H9 (cell line): ENCODE results near the gene LRRC63. TPM values are rescaled to one million over a fixed set of nuclear protein-coding genes. Genes with fewer than 3 reads are reported as not detected.

Experiments used
- DNase-seq: peaks from one replicate; pipeline ENCODE4 v3.0.0-alpha.2; 2017
- H2AFZ ChIP-seq: one replicate; pipeline ENCODE4 v1.6.1; 2013; ENCODE audit warnings: mild to moderate bottlenecking, low read length, control low read depth, moderate library complexity
- H2AK5ac ChIP-seq: 2 replicates; pipeline ENCODE4 v1.6.1; 2013; ENCODE audit warnings: low read length, control low read depth, mixed read lengths; ENCODE audit not compliant: insufficient read length
- H2BK120ac ChIP-seq: one replicate; pipeline ENCODE4 v1.6.1; 2013; ENCODE audit warnings: low read depth, mild to moderate bottlenecking, low read length, control low read depth, inconsistent platforms; ENCODE audit not compliant: poor library complexity, severe bottlenecking
- H2BK12ac ChIP-seq: 2 replicates; pipeline ENCODE4 v1.6.1; 2013; ENCODE audit warnings: low read length, control low read depth, mixed read lengths, low read depth; ENCODE audit not compliant: insufficient read length
- H2BK15ac ChIP-seq: 2 replicates; pipeline ENCODE4 v1.6.1; 2013; ENCODE audit warnings: low read depth, low read length, control low read depth
- H2BK20ac ChIP-seq: one replicate; pipeline ENCODE4 v1.6.1; 2013; ENCODE audit warnings: low read depth, mild to moderate bottlenecking, low read length, control low read depth, inconsistent platforms; ENCODE audit not compliant: poor library complexity, severe bottlenecking
- H2BK5ac ChIP-seq: 2 replicates; pipeline ENCODE4 v1.6.1; 2013; ENCODE audit warnings: low read length, control low read depth, mixed read lengths; ENCODE audit not compliant: insufficient read length
- H3K14ac ChIP-seq: 2 replicates; pipeline ENCODE4 v1.6.1; 2013; ENCODE audit warnings: low read length, control low read depth; ENCODE audit not compliant: insufficient read depth
- H3K18ac ChIP-seq: 2 replicates; pipeline ENCODE4 v1.6.1; 2013; ENCODE audit warnings: low read depth, mild to moderate bottlenecking, mixed read lengths, low read length, control low read depth; ENCODE audit not compliant: insufficient read length
- H3K23ac ChIP-seq: 2 replicates; pipeline ENCODE4 v1.6.1; 2013; ENCODE audit warnings: low read length, control low read depth, mixed read lengths, low read depth; ENCODE audit not compliant: insufficient read length
- H3K23me2 ChIP-seq: 2 replicates; pipeline ENCODE4 v1.6.1; 2013; ENCODE audit warnings: low read depth, mild to moderate bottlenecking, mixed read lengths, low read length, control low read depth; ENCODE audit not compliant: insufficient read length, poor library complexity, severe bottlenecking
- H3K27ac ChIP-seq: 2 replicates; pipeline ENCODE4 v1.5.1; 2013; ENCODE audit warnings: low read length, control low read depth, mixed read lengths, low read depth; ENCODE audit not compliant: insufficient read length
- H3K27me3 ChIP-seq: 2 replicates; pipeline ENCODE4 v1.6.1; 2013; ENCODE audit warnings: low read length, control low read depth, inconsistent platforms; ENCODE audit not compliant: insufficient read depth
- H3K4ac ChIP-seq: 2 replicates; pipeline ENCODE4 v1.6.1; 2013; ENCODE audit warnings: low read depth, mild to moderate bottlenecking, control low read depth, inconsistent platforms, low read length, moderate library complexity
- H3K4me1 ChIP-seq: 2 replicates; pipeline ENCODE4 v1.6.1; 2013; ENCODE audit warnings: low read length, control low read depth, inconsistent platforms; ENCODE audit not compliant: insufficient read depth
- H3K4me2 ChIP-seq: 2 replicates; pipeline ENCODE4 v1.6.1; 2013; ENCODE audit warnings: low read length, control low read depth, mixed read lengths; ENCODE audit not compliant: insufficient read length, insufficient read depth
- H3K56ac ChIP-seq: 2 replicates; pipeline ENCODE4 v1.6.1; 2013; ENCODE audit warnings: low read depth, mild to moderate bottlenecking, mixed read lengths, low read length, control low read depth; ENCODE audit not compliant: insufficient read length
- H3K79me1 ChIP-seq: 2 replicates; pipeline ENCODE4 v1.6.1; 2013; ENCODE audit warnings: low read depth, mild to moderate bottlenecking, moderate library complexity, low read length, control low read depth, inconsistent platforms; ENCODE audit not compliant: insufficient read depth, poor library complexity, severe bottlenecking
- H3K79me2 ChIP-seq: 2 replicates; pipeline ENCODE4 v1.6.1; 2013; ENCODE audit warnings: low read length, control low read depth, inconsistent platforms; ENCODE audit not compliant: insufficient read depth
- H3K9ac ChIP-seq: 2 replicates; pipeline ENCODE4 v1.6.1; 2013; ENCODE audit warnings: low read length, control low read depth, mixed read lengths; ENCODE audit not compliant: insufficient read length; ENCODE audit errors: extremely low read depth
- H3K9me3 ChIP-seq: one replicate; pipeline ENCODE4 v1.6.1; 2013; ENCODE audit warnings: low read depth, low read length, inconsistent platforms; ENCODE audit not compliant: control insufficient read depth
- H3T11ph ChIP-seq: one replicate; pipeline ENCODE4 v1.6.1; 2013; ENCODE audit warnings: mild to moderate bottlenecking, low read length, control low read depth, inconsistent platforms
- H4K20me1 ChIP-seq: one replicate; pipeline ENCODE4 v1.6.1; 2013; ENCODE audit not compliant: control insufficient read depth, insufficient read length, insufficient read depth
- H4K5ac ChIP-seq: 2 replicates; pipeline ENCODE4 v1.6.1; 2013; ENCODE audit warnings: low read depth, mild to moderate bottlenecking, mixed read lengths, low read length, control low read depth; ENCODE audit not compliant: insufficient read length
- H4K8ac ChIP-seq: replicated peaks from 2 replicates; pipeline ENCODE4 v1.6.1; 2013; ENCODE audit warnings: low read length, control low read depth, mixed read lengths, low read depth; ENCODE audit not compliant: insufficient read length
- H4K91ac ChIP-seq: 2 replicates; pipeline ENCODE4 v1.6.1; 2013; ENCODE audit warnings: low read depth, mild to moderate bottlenecking, moderate library complexity, mixed read lengths, low read length, control low read depth; ENCODE audit not compliant: insufficient read length
- H3K27ac Mint-ChIP-seq, 3 experiments: 2 replicates in 2 of 3; 3 replicates in 1 of 3; pipeline ENCODE4 v1.8.0; 2020 to 2021; ENCODE audit warnings: mixed read lengths in 3 of 3, mild to moderate bottlenecking in 1 of 3, moderate library complexity in 1 of 3
- H3K27me3 Mint-ChIP-seq: 2 replicates; pipeline ENCODE4 v1.8.0; 2021; ENCODE audit warnings: low read depth, mild to moderate bottlenecking, moderate library complexity, mixed read lengths
- H3K36me3 Mint-ChIP-seq, 3 experiments: 2 replicates in 2 of 3; 3 replicates in 1 of 3; pipeline ENCODE4 v1.8.0; 2020 to 2021; ENCODE audit warnings: low read depth in 3 of 3, mixed read lengths in 3 of 3; ENCODE audit not compliant: insufficient read depth in 1 of 3
- H3K4me1 Mint-ChIP-seq, 2 experiments: 2 replicates each; pipeline ENCODE4 v1.8.0; 2020; ENCODE audit warnings: mixed read lengths in 2 of 2
- H3K4me3 Mint-ChIP-seq, 2 experiments: 2 replicates in 1 of 2; 3 replicates in 1 of 2; pipeline ENCODE4 v1.8.0; 2020 to 2021; ENCODE audit warnings: mild to moderate bottlenecking in 2 of 2, mixed read lengths in 2 of 2, moderate library complexity in 1 of 2
- H3K9me3 Mint-ChIP-seq, 2 experiments: 2 replicates in 1 of 2; 3 replicates in 1 of 2; pipeline ENCODE4 v1.8.0; 2020; ENCODE audit warnings: mild to moderate bottlenecking in 2 of 2, mixed read lengths in 2 of 2, moderate library complexity in 1 of 2
- WGBS: extraction: QIAGEN DNeasy Blood & Tissue Kit; methylation state at CpG from one replicate; pipeline ENCODE4 v1.1.7; 2013; ENCODE audit warnings: missing lambda C conversion rate, low lambda C conversion rate, mixed read lengths; ENCODE audit not compliant: insufficient read length; ENCODE audit errors: extremely low coverage; 5-methylcytosine and 5-hydroxymethylcytosine counted together
- total RNA-seq: library from RNA; stranded (reverse); gene quantifications from 2 replicates; pipeline ENCODE4 v1.2.1, GENCODE V29; 2021
- TF ChIP-seq, protein P1 (sequence below): fragments of 200-600 bp; sonication (generic); conservative IDR thresholded peaks from 3 replicates; pipeline ENCODE4 v1.8.0; 2021; ENCODE audit warnings: antibody characterized with exemption, mild to moderate bottlenecking

Gene LRRC63
- total RNA-seq, 1 experiment from 2014 or later, result not detected

DNA sequence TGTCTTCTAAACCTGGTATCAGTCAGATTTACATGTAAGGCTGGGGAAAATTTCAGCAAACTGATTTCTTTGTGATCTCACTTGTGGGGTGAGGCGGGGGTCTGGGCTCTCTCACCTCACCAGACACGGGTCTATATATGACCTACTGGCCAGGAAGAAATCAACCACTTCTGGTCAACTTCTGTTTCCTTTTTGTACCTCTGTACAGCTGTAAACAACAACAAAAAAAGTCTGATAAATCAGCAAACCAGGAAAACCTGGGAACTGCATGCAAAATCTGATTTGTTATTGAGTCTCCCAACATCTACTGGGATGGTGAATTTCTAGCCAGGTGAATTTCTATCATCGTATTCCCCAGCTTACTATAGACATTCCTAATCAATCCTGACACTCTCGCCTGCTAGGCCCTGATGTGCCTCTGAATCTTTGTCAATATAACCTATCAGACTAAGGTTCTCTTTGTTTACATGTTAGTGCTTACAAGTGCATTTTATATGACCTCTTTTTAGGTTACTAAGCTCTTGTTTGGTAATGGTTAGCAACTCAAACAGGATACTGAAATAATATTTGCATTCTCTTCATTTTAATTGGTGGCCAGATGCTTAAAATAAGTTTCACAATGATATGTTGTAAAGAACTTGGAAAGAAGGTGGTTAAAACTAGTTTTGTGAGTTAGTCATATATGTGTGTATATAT, 77.7 kb downstream of the LRRC63 start:
- no peaks in the 10 kb centered on the region for H3K9me3 ChIP-seq
- H4K20me1 ChIP-seq, result no peaks in the 10 kb centered on the region
- H3K9ac ChIP-seq, result no peak overlapping the region
- no peak overlapping the region for H2BK12ac ChIP-seq
- H3K27me3 ChIP-seq, result no peaks in the 10 kb centered on the region
- Mint-ChIP-seq H3K9me3 (no peaks in the 10 kb centered on the region), H3K27me3 (no peaks in the 10 kb centered on the region), H3K4me3 (no peak overlapping the region), H3K4me1 (peaks cover 13 to 14% of the 10 kb centered on the region in 2 experiments), H3K27ac (no peak overlapping the region), H3K36me3 (no peaks in the 10 kb centered on the region)
- no peak overlapping the region for H3T11ph ChIP-seq
- DNase-seq, result no peak
- no peak overlapping the region for H3K14ac ChIP-seq
- no peak overlapping the region for H3K4ac ChIP-seq
- no peak overlapping the region for H3K18ac ChIP-seq
- H2BK5ac ChIP-seq, result no peak overlapping the region
- no peak overlapping the region for H2BK20ac ChIP-seq
- no peaks in the 10 kb centered on the region for H3K79me2 ChIP-seq
- no CpG with 5 or more reads among the region's 4 CpGs for WGBS
- H4K5ac ChIP-seq, result no peak overlapping the region
- H3K27ac ChIP-seq, result no peak overlapping the region
- no peak overlapping the region for H2BK15ac ChIP-seq
- no peak overlapping the region for H3K4me2 ChIP-seq
- H2AK5ac ChIP-seq, result no peak overlapping the region
- no peak overlapping the region for H3K23ac ChIP-seq
- H3K23me2 ChIP-seq, result no peaks in the 10 kb centered on the region
- no peak overlapping the region for H3K56ac ChIP-seq
- TF ChIP-seq, protein P1, sequence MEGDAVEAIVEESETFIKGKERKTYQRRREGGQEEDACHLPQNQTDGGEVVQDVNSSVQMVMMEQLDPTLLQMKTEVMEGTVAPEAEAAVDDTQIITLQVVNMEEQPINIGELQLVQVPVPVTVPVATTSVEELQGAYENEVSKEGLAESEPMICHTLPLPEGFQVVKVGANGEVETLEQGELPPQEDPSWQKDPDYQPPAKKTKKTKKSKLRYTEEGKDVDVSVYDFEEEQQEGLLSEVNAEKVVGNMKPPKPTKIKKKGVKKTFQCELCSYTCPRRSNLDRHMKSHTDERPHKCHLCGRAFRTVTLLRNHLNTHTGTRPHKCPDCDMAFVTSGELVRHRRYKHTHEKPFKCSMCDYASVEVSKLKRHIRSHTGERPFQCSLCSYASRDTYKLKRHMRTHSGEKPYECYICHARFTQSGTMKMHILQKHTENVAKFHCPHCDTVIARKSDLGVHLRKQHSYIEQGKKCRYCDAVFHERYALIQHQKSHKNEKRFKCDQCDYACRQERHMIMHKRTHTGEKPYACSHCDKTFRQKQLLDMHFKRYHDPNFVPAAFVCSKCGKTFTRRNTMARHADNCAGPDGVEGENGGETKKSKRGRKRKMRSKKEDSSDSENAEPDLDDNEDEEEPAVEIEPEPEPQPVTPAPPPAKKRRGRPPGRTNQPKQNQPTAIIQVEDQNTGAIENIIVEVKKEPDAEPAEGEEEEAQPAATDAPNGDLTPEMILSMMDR, result no peak; the same call in 2 of the 3 replicates
- no peaks in the 10 kb centered on the region for H3K79me1 ChIP-seq
- H4K8ac ChIP-seq, result no peak overlapping the region
- H4K91ac ChIP-seq, result no peak overlapping the region
- H3K4me1 ChIP-seq, result no peaks in the 10 kb centered on the region; the same call in none of the 2 replicates
- no peak overlapping the region for H2BK120ac ChIP-seq
- H2AFZ ChIP-seq, result no peak overlapping the region
